IMR-90 (cell line): ENCODE data around the gene BCL2L12. TPM values are rescaled to one million over a fixed set of nuclear protein-coding genes. Genes with fewer than 3 reads are reported as not detected.

Experiments
- ATAC-seq: fragments of 200-7000 bp; cut with Tn5 transposase; 2 replicates; pipeline ENCODE4 v1.9.1; 2020; ENCODE audit warnings: low read depth, mild to moderate bottlenecking, moderate library complexity
- BruUV-seq: library from RNA; stranded (reverse); fragments of 400-500 nt; replicated peaks from 2 replicates; lab custom pipeline; 2021; lab: Mats Ljungman, UMichigan
- CTCF ChIA-PET: fragments of 300-600 bp; formaldehyde crosslinking; extraction: SDS; loops from one replicate; lab custom pipeline; 2021; ENCODE audit warnings: antibody characterized with exemption; lab: Yijun Ruan, JAX
- POLR2A ChIA-PET: fragments of 300-600 bp; sonication (Branson Sonifier 250); formaldehyde crosslinking; loops from one replicate; lab custom pipeline; 2022; ENCODE audit warnings: antibody characterized with exemption; ENCODE audit not compliant: unreplicated experiment; lab: Charles Lee
- DNase-seq: peaks from one replicate; pipeline ENCODE4 v3.0.0; 2013
- H2AFZ ChIP-seq: replicated peaks from 2 replicates; pipeline ENCODE3; 2013; ENCODE audit warnings: low read length, mild to moderate bottlenecking; ENCODE audit not compliant: poor library complexity
- H2AK5ac ChIP-seq: 2 replicates; pipeline ENCODE4 v1.6.1; 2013; ENCODE audit warnings: low read depth, low read length, inconsistent platforms
- H2AK9ac ChIP-seq: replicated peaks from 2 replicates; pipeline ENCODE3; 2013; ENCODE audit warnings: mild to moderate bottlenecking, low read depth, low read length, moderate library complexity; ENCODE audit not compliant: poor library complexity
- H2BK120ac ChIP-seq: 2 replicates; pipeline ENCODE4 v1.6.1; 2013; ENCODE audit warnings: low read depth, low read length, inconsistent platforms
- H2BK15ac ChIP-seq: 3 replicates; pipeline ENCODE4 v1.6.1; 2013; ENCODE audit warnings: low read depth, low read length, inconsistent platforms
- H2BK20ac ChIP-seq: 2 replicates; pipeline ENCODE4 v1.6.1; 2013; ENCODE audit warnings: low read depth, mild to moderate bottlenecking, inconsistent platforms, low read length, moderate library complexity
- H2BK5ac ChIP-seq: 2 replicates; pipeline ENCODE4 v1.6.1; 2013; ENCODE audit warnings: mild to moderate bottlenecking, low read depth, low read length, inconsistent platforms; ENCODE audit not compliant: poor library complexity, severe bottlenecking
- H3K14ac ChIP-seq: replicated peaks from 2 replicates; pipeline ENCODE4 v1.6.1; 2013; ENCODE audit warnings: low read depth, low read length, inconsistent platforms
- H3K18ac ChIP-seq: 2 replicates; pipeline ENCODE4 v1.6.1; 2013; ENCODE audit warnings: low read depth, low read length, control low read depth
- H3K23ac ChIP-seq: 2 replicates; pipeline ENCODE4 v1.6.1; 2013; ENCODE audit warnings: low read depth, low read length, inconsistent platforms
- H3K27ac ChIP-seq: 2 replicates; pipeline ENCODE4 v1.5.1; 2013; ENCODE audit warnings: mild to moderate bottlenecking, control low read depth, low read length; ENCODE audit not compliant: insufficient read depth
- H3K27me3 ChIP-seq: 2 replicates; pipeline ENCODE4 v1.6.1; 2013; ENCODE audit warnings: low read length; ENCODE audit not compliant: control insufficient read depth, insufficient read depth
- H3K36me3 ChIP-seq: 2 replicates; pipeline ENCODE4 v1.6.1; 2013; ENCODE audit warnings: low read length, mixed read lengths; ENCODE audit not compliant: control insufficient read depth, insufficient read depth
- H3K4ac ChIP-seq: 2 replicates; pipeline ENCODE4 v1.6.1; 2013; ENCODE audit warnings: low read depth, low read length, inconsistent platforms
- H3K4me1 ChIP-seq: 2 replicates; pipeline ENCODE4 v1.6.1; 2013; ENCODE audit warnings: low read length, mixed read lengths; ENCODE audit not compliant: control insufficient read depth, insufficient read depth
- H3K4me2 ChIP-seq: 2 replicates; pipeline ENCODE4 v1.6.1; 2013; ENCODE audit warnings: low read depth, mild to moderate bottlenecking, control low read depth, low read length, moderate library complexity
- H3K4me3 ChIP-seq: 2 replicates; pipeline ENCODE4 v1.5.1; 2013; ENCODE audit warnings: low read depth, mild to moderate bottlenecking, control low read depth, low read length, moderate library complexity; ENCODE audit not compliant: insufficient read depth
- H3K56ac ChIP-seq: 2 replicates; pipeline ENCODE4 v1.6.1; 2013; ENCODE audit warnings: low read length, inconsistent platforms; ENCODE audit not compliant: insufficient read depth; ENCODE audit errors: extremely low read depth
- H3K79me1 ChIP-seq, 2 experiments: 2 replicates each; pipeline ENCODE4 v1.6.1; 2013; ENCODE audit warnings: low read length in 2 of 2, inconsistent platforms in 1 of 2, low read depth in 1 of 2
- H3K9ac ChIP-seq: 2 replicates; pipeline ENCODE4 v1.6.1; 2013; ENCODE audit warnings: low read depth, low read length, control low read depth
- H3K9me1 ChIP-seq: 2 replicates; pipeline ENCODE4 v1.6.1; 2013; ENCODE audit warnings: low read length, inconsistent platforms; ENCODE audit not compliant: insufficient read depth
- H3K9me3 ChIP-seq: 2 replicates; pipeline ENCODE4 v1.6.1; 2013; ENCODE audit warnings: low read length; ENCODE audit not compliant: control insufficient read depth, insufficient read depth
- H4K20me1 ChIP-seq: 2 replicates; pipeline ENCODE4 v1.6.1; 2013; ENCODE audit warnings: low read length, inconsistent platforms; ENCODE audit not compliant: insufficient read depth
- H4K5ac ChIP-seq: 2 replicates; pipeline ENCODE4 v1.6.1; 2013; ENCODE audit warnings: mild to moderate bottlenecking, low read depth, low read length, control low read depth
- H4K8ac ChIP-seq, 2 experiments: 2 replicates each; pipeline ENCODE4 v1.6.1; 2013; ENCODE audit warnings: low read depth in 2 of 2, low read length in 2 of 2, control low read depth in 1 of 2, inconsistent platforms in 1 of 2
- H4K91ac ChIP-seq: 2 replicates; pipeline ENCODE4 v1.6.1; 2013; ENCODE audit warnings: low read depth, low read length, inconsistent platforms; ENCODE audit not compliant: insufficient read depth
- BHLHE40 ChIP-seq: fragments of 150-350 bp; IDR thresholded peaks from 2 replicates; pipeline ENCODE4 v1.6.1; 2016; ENCODE audit warnings: mild to moderate bottlenecking, low read depth, low read length
- FOS ChIP-seq: fragments of 150-350 bp; IDR thresholded peaks from 2 replicates; pipeline ENCODE4 v1.6.1; 2016; ENCODE audit warnings: low read depth, low read length
- NFE2L2 ChIP-seq: fragments of 150-350 bp; IDR thresholded peaks from 2 replicates; pipeline ENCODE4 v1.6.1; 2016; ENCODE audit warnings: low read depth, mild to moderate bottlenecking, low read length
- RAD21 ChIP-seq: IDR thresholded peaks from 2 replicates; pipeline ENCODE4 v1.6.1; 2012; ENCODE audit warnings: low read length, improper control_type of control experiment
- RCOR1 ChIP-seq: IDR thresholded peaks from 2 replicates; pipeline ENCODE4 v1.6.1; 2012; ENCODE audit warnings: mild to moderate bottlenecking, low read length, improper control_type of control experiment; ENCODE audit not compliant: insufficient replicate concordance
- SMC3 ChIP-seq: fragments of 150-350 bp; IDR thresholded peaks from 2 replicates; pipeline ENCODE4 v1.6.1; 2016; ENCODE audit warnings: low read depth, mild to moderate bottlenecking, antibody characterized with exemption, low read length, moderate library complexity
- WGBS, 2 experiments: methylation state at CpG; one replicate each; pipeline versions ENCODE4 v1.1.5 to v1.1.7; 2013; ENCODE audit warnings: missing lambda C conversion rate in 2 of 2; ENCODE audit not compliant: insufficient read length in 1 of 2; ENCODE audit errors: extremely low coverage in 2 of 2; 5-methylcytosine and 5-hydroxymethylcytosine counted together
- dilution Hi-C: fragments of 300-500 bp; cut with HindIII; formaldehyde crosslinking; loops from one replicate; pipeline ENCODE4 v1.14.3; 2018; ENCODE audit warnings: low sequenced_read_pairs; ENCODE audit not compliant: unreplicated experiment
- in situ Hi-C: fragments of 300-500 bp; cut with MboI; formaldehyde crosslinking; loops from 3 replicates; pipeline ENCODE4 v1.14.3; 2019; ENCODE audit warnings: low sequenced_read_pairs, inconsistent platforms, mixed read lengths
- intact Hi-C: fragments of 100-400 bp; cut with micrococcal nuclease; formaldehyde crosslinking; loops from 2 replicates; pipeline ENCODE4 v1.10.0; 2022
- polyA plus RNA-seq, 3 experiments: library from polyadenylated mRNA; depleted of rRNA; stranded (reverse); fragments of >200 nt; gene quantifications; 2 replicates each; pipeline ENCODE4 v1.2.3, GENCODE V29; 2012; ENCODE audit warnings: low replicate concordance in 1 of 3
- total RNA-seq: library from RNA; depleted of rRNA; stranded (reverse); fragments of >200 nt; gene quantifications from 2 replicates; pipeline ENCODE4 v1.2.3, GENCODE V29; 2012
- TF ChIP-seq, protein P1 (sequence below): fragments of 150-350 bp; IDR thresholded peaks from 2 replicates; pipeline ENCODE4 v1.6.1; 2016; ENCODE audit warnings: low read depth, mild to moderate bottlenecking, low read length, moderate library complexity, borderline replicate concordance
- TF ChIP-seq, protein P2 (sequence below): fragments of 150-350 bp; IDR thresholded peaks from 2 replicates; pipeline ENCODE4 v1.6.1; 2017; ENCODE audit warnings: mild to moderate bottlenecking, antibody characterized with exemption, low read length, low read depth
- TF ChIP-seq, protein P3 (sequence below): conservative IDR thresholded peaks from 2 replicates; pipeline ENCODE4 v1.5.1; 2012; ENCODE audit warnings: mild to moderate bottlenecking, low read depth, low read length, improper control_type of control experiment

BCL2L12 gene
- total and polyA plus RNA-seq, 2 of the 4 experiments (the other 2 are of a cell fraction), result 3.9 to 32.6 TPM

DNA sequence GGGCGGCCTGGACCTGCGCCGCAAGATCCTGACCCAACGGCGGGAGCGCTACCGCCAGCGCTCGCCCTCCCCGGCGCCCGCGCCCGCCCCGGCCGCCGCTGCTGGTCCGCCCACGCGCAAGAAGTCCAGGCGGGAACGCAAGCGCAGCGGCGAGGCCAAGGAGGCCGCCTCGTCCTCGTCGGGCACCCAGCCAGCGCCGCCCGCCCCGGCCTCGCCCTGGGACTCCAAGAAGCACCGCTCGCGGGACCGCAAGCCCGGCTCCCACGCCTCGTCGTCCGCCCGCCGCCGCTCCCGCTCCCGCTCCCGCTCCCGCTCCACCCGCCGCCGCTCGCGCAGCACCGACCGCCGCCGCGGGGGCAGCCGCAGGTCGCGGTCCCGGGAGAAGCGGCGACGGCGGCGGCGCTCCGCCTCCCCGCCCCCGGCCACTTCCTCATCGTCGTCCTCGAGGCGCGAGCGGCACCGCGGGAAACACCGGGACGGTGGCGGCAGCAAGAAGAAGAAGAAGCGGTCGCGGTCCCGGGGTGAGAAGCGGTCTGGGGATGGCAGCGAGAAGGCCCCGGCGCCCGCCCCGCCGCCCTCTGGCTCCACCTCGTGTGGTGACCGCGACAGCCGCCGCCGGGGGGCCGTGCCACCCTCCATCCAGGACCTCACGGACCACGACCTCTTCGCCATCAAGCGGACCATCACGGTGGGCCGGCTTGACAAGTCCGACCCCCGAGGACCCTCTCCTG lies 13.7 kb upstream of the BCL2L12 start:
- no peak overlapping the region for H3K4me2 ChIP-seq
- ATAC-seq (no peak), DNase-seq (no peak)
- H3K9me3 ChIP-seq, result no peaks in the 10 kb centered on the region
- no peak overlapping the region for H3K9ac ChIP-seq
- peaks cover 28 to 58% of the 10 kb centered on the region in 2 experiments for H3K79me1 ChIP-seq
- no peak overlapping the region for H4K91ac ChIP-seq
- POLR2A ChIA-PET, result no interaction called here
- dilution Hi-C loops, result no loop called here
- CTCF ChIA-PET, result no interaction called here
- H4K20me1 ChIP-seq, result peaks cover 36% of the 10 kb centered on the region
- no peak overlapping the region for H2BK15ac ChIP-seq
- H2AK5ac ChIP-seq, result no peak overlapping the region
- no peak overlapping the region for H3K4me3 ChIP-seq
- no peak overlapping the region for H2BK20ac ChIP-seq
- no peak overlapping the region for H3K27ac ChIP-seq
- TF ChIP-seq SMC3 (no peak), RCOR1 (no peak), BHLHE40 (no peak), FOS (no peak), NFE2L2 (no peak), RAD21 (no peak)
- TF ChIP-seq, protein P1, sequence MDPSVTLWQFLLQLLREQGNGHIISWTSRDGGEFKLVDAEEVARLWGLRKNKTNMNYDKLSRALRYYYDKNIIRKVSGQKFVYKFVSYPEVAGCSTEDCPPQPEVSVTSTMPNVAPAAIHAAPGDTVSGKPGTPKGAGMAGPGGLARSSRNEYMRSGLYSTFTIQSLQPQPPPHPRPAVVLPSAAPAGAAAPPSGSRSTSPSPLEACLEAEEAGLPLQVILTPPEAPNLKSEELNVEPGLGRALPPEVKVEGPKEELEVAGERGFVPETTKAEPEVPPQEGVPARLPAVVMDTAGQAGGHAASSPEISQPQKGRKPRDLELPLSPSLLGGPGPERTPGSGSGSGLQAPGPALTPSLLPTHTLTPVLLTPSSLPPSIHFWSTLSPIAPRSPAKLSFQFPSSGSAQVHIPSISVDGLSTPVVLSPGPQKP, result no peak
- TF ChIP-seq, protein P2, sequence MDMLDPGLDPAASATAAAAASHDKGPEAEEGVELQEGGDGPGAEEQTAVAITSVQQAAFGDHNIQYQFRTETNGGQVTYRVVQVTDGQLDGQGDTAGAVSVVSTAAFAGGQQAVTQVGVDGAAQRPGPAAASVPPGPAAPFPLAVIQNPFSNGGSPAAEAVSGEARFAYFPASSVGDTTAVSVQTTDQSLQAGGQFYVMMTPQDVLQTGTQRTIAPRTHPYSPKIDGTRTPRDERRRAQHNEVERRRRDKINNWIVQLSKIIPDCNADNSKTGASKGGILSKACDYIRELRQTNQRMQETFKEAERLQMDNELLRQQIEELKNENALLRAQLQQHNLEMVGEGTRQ, result no peak
- TF ChIP-seq, protein P3, sequence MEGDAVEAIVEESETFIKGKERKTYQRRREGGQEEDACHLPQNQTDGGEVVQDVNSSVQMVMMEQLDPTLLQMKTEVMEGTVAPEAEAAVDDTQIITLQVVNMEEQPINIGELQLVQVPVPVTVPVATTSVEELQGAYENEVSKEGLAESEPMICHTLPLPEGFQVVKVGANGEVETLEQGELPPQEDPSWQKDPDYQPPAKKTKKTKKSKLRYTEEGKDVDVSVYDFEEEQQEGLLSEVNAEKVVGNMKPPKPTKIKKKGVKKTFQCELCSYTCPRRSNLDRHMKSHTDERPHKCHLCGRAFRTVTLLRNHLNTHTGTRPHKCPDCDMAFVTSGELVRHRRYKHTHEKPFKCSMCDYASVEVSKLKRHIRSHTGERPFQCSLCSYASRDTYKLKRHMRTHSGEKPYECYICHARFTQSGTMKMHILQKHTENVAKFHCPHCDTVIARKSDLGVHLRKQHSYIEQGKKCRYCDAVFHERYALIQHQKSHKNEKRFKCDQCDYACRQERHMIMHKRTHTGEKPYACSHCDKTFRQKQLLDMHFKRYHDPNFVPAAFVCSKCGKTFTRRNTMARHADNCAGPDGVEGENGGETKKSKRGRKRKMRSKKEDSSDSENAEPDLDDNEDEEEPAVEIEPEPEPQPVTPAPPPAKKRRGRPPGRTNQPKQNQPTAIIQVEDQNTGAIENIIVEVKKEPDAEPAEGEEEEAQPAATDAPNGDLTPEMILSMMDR, result no peak
- no peaks in the 10 kb centered on the region for H3K9me1 ChIP-seq
- peaks cover 77% of the 10 kb centered on the region for H3K36me3 ChIP-seq
- H3K56ac ChIP-seq, result no peak overlapping the region
- H3K4ac ChIP-seq, result no peak overlapping the region
- H2AFZ ChIP-seq, result no peak overlapping the region
- no peaks in the 10 kb centered on the region for H3K27me3 ChIP-seq
- BruUV-seq, result no TSS peak
- WGBS, 2 experiments, result 96% methylated on average over 71 of the region's 110 CpGs; no CpG with 5 or more reads in 1 of the 2 experiments
- no peak overlapping the region for H2AK9ac ChIP-seq
- H3K14ac ChIP-seq, result no peak overlapping the region
- H4K5ac ChIP-seq, result no peak overlapping the region
- no peaks in the 10 kb centered on the region for H3K4me1 ChIP-seq
- no peak overlapping the region for H3K18ac ChIP-seq
- no peak overlapping the region for H2BK120ac ChIP-seq
- H3K23ac ChIP-seq, result no peak overlapping the region
- intact Hi-C loops, result no loop called here
- H4K8ac ChIP-seq, result no peak overlapping the region
- no peak overlapping the region for H2BK5ac ChIP-seq
- in situ Hi-C loops, result no loop called here
